Measurements from ENCODE around the gene EYS. TPM values are rescaled to one million over a fixed set of nuclear protein-coding genes. Genes with fewer than 3 reads are reported as not detected.

EYS gene
- polyA plus RNA-seq, 2 of the 4 experiments (the other 2 are of a cell fraction): 0.03 to 0.06 TPM

GRCh38 chr6:63814459-63814858, 1892.6 kb downstream of the EYS start:
- H3K4me3 ChIP-seq: no peak overlapping the region
- H3K4me1 ChIP-seq: no peaks in the 10 kb centered on the region
- ChIA-PET POLR2A (interaction anchor here (0.7 kb wide), 1 partner anchor 12 kb away, joined by 3 read pairs; no protein-coding TSS in a partner anchor), CTCF (interaction anchor here (0.8 kb wide), 1 partner anchor 12 kb away, joined by 3 read pairs; no protein-coding TSS in a partner anchor)
- WGBS (ENCODE audit: missing lambda C conversion rate): 82% methylated on average over 1 of the region's 1 CpG
- peak; percentile 37 to 49; a peak in 3 of 5 replicates for TF ChIP-seq RAD21 (conservative IDR thresholded peaks at IDR 0.05 in 1 of 2, IDR thresholded peaks at IDR 0.05 in 1 of 2)
- no peak for TF ChIP-seq SREBF2 (IDR thresholded peaks at IDR 0.05)
- TF ChIP-seq TP53 (CRISPR knock-in tag; IDR thresholded peaks at IDR 0.05): no peak
- no peak for TF ChIP-seq RFX5 (IDR thresholded peaks at IDR 0.05)
- TF ChIP-seq E2F6 (IDR thresholded peaks at IDR 0.05; ENCODE audit: borderline replicate concordance, low read depth): no peak
- no peak for TF ChIP-seq RNF2 (IDR thresholded peaks at IDR 0.05; ENCODE audit: borderline replicate concordance, low read depth)
- no peak for TF ChIP-seq KDM1A (IDR thresholded peaks at IDR 0.05; ENCODE audit: low read depth)
- H3K9me3 ChIP-seq: no peaks in the 10 kb centered on the region
- no peak for ATAC-seq
- H3K27ac ChIP-seq: no peak overlapping the region
- no peak for DNase-seq (ENCODE audit: low read depth in 1 of 2, low spot score in 1 of 2)
- no peak for FAIRE-seq
- H3K4me2 ChIP-seq: no peak overlapping the region

GRCh38 chr6:63813566-63814120, 1893.4 kb downstream of the EYS start:
- DNase-seq (ENCODE audit: low read depth in 1 of 2, low spot score in 1 of 2): no peak
- 0 out of 6 replicates have a peak, but pooled peaks of 1 of the 2 experiments have one; percentile 38 for ATAC-seq
- no peak for FAIRE-seq
- CTCF ChIA-PET: interaction anchor here (0.8 kb wide), 2 partner anchors 11 kb away, joined by 3 read pairs; no protein-coding TSS in a partner anchor
- Histone ChIP-seq H3K4me2 (no peak overlapping the region), H3K4me1 (no peaks in the 10 kb centered on the region), H3K9me3 (no peaks in the 10 kb centered on the region), H3K4me3 (no peak overlapping the region), H3K27ac (no peak overlapping the region)
- POLR2A ChIA-PET: no interaction called here
- TF ChIP-seq GATA3 (IDR thresholded peaks at IDR 0.05; ENCODE audit: borderline replicate concordance) (no peak), CHD2 (IDR thresholded peaks at IDR 0.05; ENCODE audit: low read length, partially characterized antibody) (no peak), MAFK (IDR thresholded peaks at IDR 0.05; ENCODE audit: partially characterized antibody) (no peak), ZSCAN20 (CRISPR knock-in tag; IDR thresholded peaks at IDR 0.05) (no peak), HOXB13 (CRISPR knock-in tag; IDR thresholded peaks at IDR 0.05; ENCODE audit: low read depth) (no peak), CBX2 (IDR thresholded peaks at IDR 0.05; ENCODE audit: borderline replicate concordance, low read depth) (no peak), KDM1A (IDR thresholded peaks at IDR 0.05; ENCODE audit: low read depth) (no peak), NFE2L2 (conservative IDR thresholded peaks at IDR 0.05; ENCODE audit: low read length) (no peak), SREBF2 (IDR thresholded peaks at IDR 0.05) (no peak), HOXB5 (CRISPR knock-in tag; IDR thresholded peaks at IDR 0.05) (no peak), RCOR1 (IDR thresholded peaks at IDR 0.05; ENCODE audit: low read depth, low read length) (no peak), FOSL2 (IDR thresholded peaks at IDR 0.05) (no peak), FOSL2 (CRISPR knock-in tag; IDR thresholded peaks at IDR 0.05) (no peak), RARB (CRISPR knock-in tag; IDR thresholded peaks at IDR 0.05) (no peak), FOXS1 (CRISPR knock-in tag; IDR thresholded peaks at IDR 0.05) (no peak), EHMT2 (IDR thresholded peaks at IDR 0.05; ENCODE audit: low read depth) (no peak), PHF8 (IDR thresholded peaks at IDR 0.05; ENCODE audit: borderline replicate concordance, low read depth) (no peak)
- WGBS (ENCODE audit: missing lambda C conversion rate): 73% methylated on average over 5 of the region's 5 CpGs

GRCh38 chr6:63808576-63808975, 1898.5 kb downstream of the EYS start:
- no peaks in the 10 kb centered on the region for H3K9me3 ChIP-seq
- FAIRE-seq (no peak), ATAC-seq (no peak), DNase-seq (ENCODE audit: low read depth in 1 of 2, low spot score in 1 of 2) (no peak)
- H3K4me3 ChIP-seq: no peak overlapping the region
- no peak overlapping the region for H3K27ac ChIP-seq
- TF ChIP-seq TFCP2L1 (CRISPR knock-in tag; IDR thresholded peaks at IDR 0.05) (no peak), FOSL2 (IDR thresholded peaks at IDR 0.05) (no peak), FOSL2 (CRISPR knock-in tag; IDR thresholded peaks at IDR 0.05) (no peak), PHF8 (IDR thresholded peaks at IDR 0.05; ENCODE audit: borderline replicate concordance, low read depth) (no peak), ATOH8 (CRISPR knock-in tag; IDR thresholded peaks at IDR 0.05; ENCODE audit: low read depth) (no peak), CEBPB (IDR thresholded peaks at IDR 0.05) (no peak), POLR2A (IDR thresholded peaks at IDR 0.05; ENCODE audit: low read length) (no peak), BHLHE40 (IDR thresholded peaks at IDR 0.05; ENCODE audit: low read depth, low read length) (no peak)
- H3K4me1 ChIP-seq: peaks cover 31% of the 10 kb centered on the region
- 48% methylated on average over 2 of the region's 2 CpGs for WGBS (ENCODE audit: missing lambda C conversion rate)
- no peak overlapping the region for H3K4me2 ChIP-seq
- CTCF ChIA-PET: interaction anchor here (0.6 kb wide), 1 partner anchor 55 kb away, joined by 3 read pairs; no protein-coding TSS in a partner anchor
- POLR2A ChIA-PET: no interaction called here

Measured in A549 (cell line).